ENCODE data around the gene TCTA.

The TCTA gene

DNA sequence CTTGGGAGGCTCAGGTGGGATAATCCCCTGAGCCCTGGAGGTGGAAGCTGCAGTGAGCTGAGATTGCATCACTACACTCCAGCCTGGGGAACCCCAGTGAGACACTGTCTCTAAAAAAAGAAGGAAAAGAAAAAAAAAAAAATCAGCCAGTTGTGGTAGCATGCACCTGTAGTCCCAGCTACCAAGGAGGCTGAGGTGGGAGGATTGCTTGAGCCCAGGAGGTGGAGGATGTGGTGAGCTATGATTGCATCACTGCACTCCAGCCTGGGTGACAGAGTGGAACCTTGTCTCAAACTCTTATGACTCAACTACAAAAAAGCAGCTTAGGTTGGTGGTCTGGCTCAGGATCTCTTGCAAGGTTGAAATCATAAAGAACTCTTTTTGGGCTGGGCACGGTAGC, 34.7 kb upstream of the TCTA start:
- ChIA-PET POLR2A (no interaction called here), CTCF (no interaction called here)
- TF ChIP-seq PKNOX1 (IDR thresholded peaks at IDR 0.05) (no peak), FOXK2 (IDR thresholded peaks at IDR 0.05) (no peak), SP1 (IDR thresholded peaks at IDR 0.05) (no peak), CTBP1 (IDR thresholded peaks at IDR 0.05; ENCODE audit: borderline replicate concordance) (no peak), ELF4 (IDR thresholded peaks at IDR 0.05) (no peak), L3MBTL2 (conservative IDR thresholded peaks at IDR 0.05) (no peak), NFRKB (IDR thresholded peaks at IDR 0.05) (no peak), ARNT (IDR thresholded peaks at IDR 0.05) (no peak), BHLHE40 (IDR thresholded peaks at IDR 0.05; ENCODE audit: borderline replicate concordance) (no peak), LEF1 (IDR thresholded peaks at IDR 0.05; ENCODE audit: borderline replicate concordance) (no peak), SUZ12 (IDR thresholded peaks at IDR 0.05) (no peak), ZNF384 (IDR thresholded peaks at IDR 0.05) (no peak), HDGF (IDR thresholded peaks at IDR 0.05; ENCODE audit: borderline replicate concordance) (no peak), FOXA1 (IDR thresholded peaks at IDR 0.05) (no peak), FOXM1 (IDR thresholded peaks at IDR 0.05; ENCODE audit: borderline replicate concordance) (no peak), TARDBP (IDR thresholded peaks at IDR 0.05) (no peak)

DNA sequence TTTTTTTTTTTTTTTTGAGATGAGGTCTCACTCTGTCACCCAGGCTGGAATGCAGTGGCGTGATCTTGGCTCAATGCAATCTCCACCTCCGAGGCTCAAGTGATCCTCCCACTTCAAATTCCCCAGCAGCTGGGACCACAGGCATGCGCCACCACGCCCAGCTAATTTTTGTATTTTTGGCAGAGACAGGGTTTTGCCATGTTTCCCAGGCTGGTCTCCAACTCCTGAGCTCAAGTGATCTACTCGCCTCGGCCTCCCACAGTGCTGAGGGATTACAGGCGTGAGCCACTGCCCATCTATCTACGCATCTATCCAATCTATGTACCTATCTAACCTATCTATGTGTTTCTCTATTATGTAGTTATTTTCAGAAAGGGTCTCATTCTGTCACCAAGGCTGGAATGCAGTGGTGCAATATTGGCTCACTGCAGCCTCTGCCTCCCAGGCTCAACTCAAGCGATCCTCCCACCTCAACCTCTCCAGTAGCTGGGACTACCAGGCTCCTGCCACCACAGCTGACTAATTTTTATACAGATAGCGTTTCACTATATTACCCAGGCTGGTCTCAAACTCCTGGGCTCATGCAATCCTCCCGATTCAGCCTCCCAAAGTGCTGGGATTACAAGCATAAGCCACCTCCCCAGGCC, 33.9 kb upstream of the TCTA start:
- ChIA-PET POLR2A (no interaction called here), CTCF (interaction anchor here (0.7 kb wide), 1 partner anchor 11 kb away, joined by 3 read pairs; no protein-coding TSS in a partner anchor)
- no peak for DNase-seq (ENCODE audit: extremely low spot score)
- no peak for TF ChIP-seq BHLHE40 (IDR thresholded peaks at IDR 0.05; ENCODE audit: borderline replicate concordance)
- no peak for TF ChIP-seq L3MBTL2 (conservative IDR thresholded peaks at IDR 0.05)
- TF ChIP-seq ZNF384 (IDR thresholded peaks at IDR 0.05) = no peak
- no peak for TF ChIP-seq CTBP1 (IDR thresholded peaks at IDR 0.05; ENCODE audit: borderline replicate concordance)
- TF ChIP-seq SP1 (IDR thresholded peaks at IDR 0.05) = no peak
- no peak for TF ChIP-seq FOXA1 (IDR thresholded peaks at IDR 0.05)
- no peak for TF ChIP-seq HDGF (IDR thresholded peaks at IDR 0.05; ENCODE audit: borderline replicate concordance)
- no peak for TF ChIP-seq ELF4 (IDR thresholded peaks at IDR 0.05)
- TF ChIP-seq FOXK2 (IDR thresholded peaks at IDR 0.05) = no peak
- TF ChIP-seq LEF1 (IDR thresholded peaks at IDR 0.05; ENCODE audit: borderline replicate concordance) = no peak
- TF ChIP-seq NFRKB (IDR thresholded peaks at IDR 0.05) = no peak
- TF ChIP-seq PKNOX1 (IDR thresholded peaks at IDR 0.05) = no peak
- TF ChIP-seq FOXM1 (IDR thresholded peaks at IDR 0.05; ENCODE audit: borderline replicate concordance) = no peak
- no peak for TF ChIP-seq TARDBP (IDR thresholded peaks at IDR 0.05)
- no peak for TF ChIP-seq SUZ12 (IDR thresholded peaks at IDR 0.05)
- TF ChIP-seq ARNT (IDR thresholded peaks at IDR 0.05) = no peak

More for the DNA sequence above, 34.7 kb upstream of the TCTA start:
- DNase-seq (ENCODE audit: extremely low spot score) = no peak

- ChIA-PET POLR2A (no interaction called here), CTCF (no interaction called here)
- TF ChIP-seq PKNOX1 (IDR thresholded peaks at IDR 0.05) (no peak), ZNF384 (IDR thresholded peaks at IDR 0.05) (no peak), TARDBP (IDR thresholded peaks at IDR 0.05) (no peak), L3MBTL2 (conservative IDR thresholded peaks at IDR 0.05) (no peak), CTBP1 (IDR thresholded peaks at IDR 0.05; ENCODE audit: borderline replicate concordance) (no peak), NFRKB (IDR thresholded peaks at IDR 0.05) (no peak), FOXM1 (IDR thresholded peaks at IDR 0.05; ENCODE audit: borderline replicate concordance) (no peak), FOXK2 (IDR thresholded peaks at IDR 0.05) (no peak), LEF1 (IDR thresholded peaks at IDR 0.05; ENCODE audit: borderline replicate concordance) (no peak), FOXA1 (IDR thresholded peaks at IDR 0.05) (no peak), ARNT (IDR thresholded peaks at IDR 0.05) (no peak), SUZ12 (IDR thresholded peaks at IDR 0.05) (no peak), BHLHE40 (IDR thresholded peaks at IDR 0.05; ENCODE audit: borderline replicate concordance) (no peak), ELF4 (IDR thresholded peaks at IDR 0.05) (no peak), SP1 (IDR thresholded peaks at IDR 0.05) (no peak), HDGF (IDR thresholded peaks at IDR 0.05; ENCODE audit: borderline replicate concordance) (no peak)
- no peak for DNase-seq (ENCODE audit: extremely low spot score)
Observed at GRCh38 chr3:49383387-49383786, 28.8 kb upstream of the TCTA start.

DNA sequence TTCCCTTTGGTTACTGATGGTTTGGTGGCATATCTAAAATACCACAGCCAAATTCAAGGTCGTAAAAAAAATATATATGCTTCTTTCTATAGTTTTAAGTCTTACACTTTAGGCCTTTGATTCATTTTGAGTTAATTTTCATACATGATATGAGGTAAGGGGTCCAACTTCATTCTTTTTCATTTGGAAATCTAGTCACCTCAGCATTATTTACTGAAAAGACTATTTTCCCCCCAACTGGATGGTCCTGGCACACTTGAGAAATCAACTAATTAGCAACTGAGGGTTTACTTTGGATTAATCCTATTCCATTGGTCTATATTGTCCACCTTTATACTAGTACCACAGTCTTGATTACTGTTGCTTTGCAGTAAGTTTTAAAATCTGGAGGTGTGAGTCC, 26.6 kb upstream of the TCTA start:
- ChIA-PET POLR2A (no interaction called here), CTCF (no interaction called here)
- DNase-seq (ENCODE audit: extremely low spot score) = no peak
- no peak for TF ChIP-seq FOXA1 (IDR thresholded peaks at IDR 0.05)
- TF ChIP-seq HDGF (IDR thresholded peaks at IDR 0.05; ENCODE audit: borderline replicate concordance) = no peak
- no peak for TF ChIP-seq BHLHE40 (IDR thresholded peaks at IDR 0.05; ENCODE audit: borderline replicate concordance)
- TF ChIP-seq LEF1 (IDR thresholded peaks at IDR 0.05; ENCODE audit: borderline replicate concordance) = no peak
- no peak for TF ChIP-seq L3MBTL2 (conservative IDR thresholded peaks at IDR 0.05)
- TF ChIP-seq ELF4 (IDR thresholded peaks at IDR 0.05) = no peak
- TF ChIP-seq NFRKB (IDR thresholded peaks at IDR 0.05) = no peak
- TF ChIP-seq CTBP1 (IDR thresholded peaks at IDR 0.05; ENCODE audit: borderline replicate concordance) = no peak
- TF ChIP-seq SP1 (IDR thresholded peaks at IDR 0.05) = no peak
- no peak for TF ChIP-seq ZNF384 (IDR thresholded peaks at IDR 0.05)
- TF ChIP-seq SUZ12 (IDR thresholded peaks at IDR 0.05) = no peak

GRCh38 chr3:49386056-49386756, 26.0 kb upstream of the TCTA start:
- TF ChIP-seq TARDBP (IDR thresholded peaks at IDR 0.05) = no peak
- no peak for TF ChIP-seq BHLHE40 (IDR thresholded peaks at IDR 0.05; ENCODE audit: borderline replicate concordance)
- no peak for TF ChIP-seq HDGF (IDR thresholded peaks at IDR 0.05; ENCODE audit: borderline replicate concordance)
- TF ChIP-seq CTBP1 (IDR thresholded peaks at IDR 0.05; ENCODE audit: borderline replicate concordance) = no peak
- no peak for TF ChIP-seq FOXM1 (IDR thresholded peaks at IDR 0.05; ENCODE audit: borderline replicate concordance)
- TF ChIP-seq L3MBTL2 (conservative IDR thresholded peaks at IDR 0.05) = no peak
- TF ChIP-seq SUZ12 (IDR thresholded peaks at IDR 0.05) = no peak
- no peak for TF ChIP-seq PKNOX1 (IDR thresholded peaks at IDR 0.05)
- ChIA-PET POLR2A (no interaction called here), CTCF (no interaction called here)
- no peak for DNase-seq (ENCODE audit: extremely low spot score)

Measured in HEK293T (cell line).